Measurements from ENCODE around the gene HSD17B14.
"Not testable (repeated sequence)": the region's sequence is repeated elsewhere in the genome, so short reads cannot be mapped to it uniquely, and the experiment has no call there.

Gene HSD17B14

GRCh38 chr19:48836089-48837017 lies at the start of gene HSD17B14:
Gene HSD17B14, minus strand, starts transcription at chr19:48836491. Its CDS starts 80 bp downstream, at chr19:48836411.
- Histone ChIP-seq H3K4me3 (peak within 1 kb of the TSS; percentile 68), H3K27ac (peak within 1 kb of the TSS; percentile 85 to 88)
- DNase-seq (ENCODE audit: low spot score), result no peak
- no peak for TF ChIP-seq CTCF (IDR thresholded peaks at IDR 0.05)

- Histone ChIP-seq H3K4me3 (no peak overlapping the region), H3K27ac (no peak overlapping the region)
- TF ChIP-seq CTCF (IDR thresholded peaks at IDR 0.05), result no peak
- no peak for DNase-seq (ENCODE audit: low spot score)
Measured at GRCh38 chr19:48883726-48884125, 47.4 kb upstream of the HSD17B14 start.

DNA sequence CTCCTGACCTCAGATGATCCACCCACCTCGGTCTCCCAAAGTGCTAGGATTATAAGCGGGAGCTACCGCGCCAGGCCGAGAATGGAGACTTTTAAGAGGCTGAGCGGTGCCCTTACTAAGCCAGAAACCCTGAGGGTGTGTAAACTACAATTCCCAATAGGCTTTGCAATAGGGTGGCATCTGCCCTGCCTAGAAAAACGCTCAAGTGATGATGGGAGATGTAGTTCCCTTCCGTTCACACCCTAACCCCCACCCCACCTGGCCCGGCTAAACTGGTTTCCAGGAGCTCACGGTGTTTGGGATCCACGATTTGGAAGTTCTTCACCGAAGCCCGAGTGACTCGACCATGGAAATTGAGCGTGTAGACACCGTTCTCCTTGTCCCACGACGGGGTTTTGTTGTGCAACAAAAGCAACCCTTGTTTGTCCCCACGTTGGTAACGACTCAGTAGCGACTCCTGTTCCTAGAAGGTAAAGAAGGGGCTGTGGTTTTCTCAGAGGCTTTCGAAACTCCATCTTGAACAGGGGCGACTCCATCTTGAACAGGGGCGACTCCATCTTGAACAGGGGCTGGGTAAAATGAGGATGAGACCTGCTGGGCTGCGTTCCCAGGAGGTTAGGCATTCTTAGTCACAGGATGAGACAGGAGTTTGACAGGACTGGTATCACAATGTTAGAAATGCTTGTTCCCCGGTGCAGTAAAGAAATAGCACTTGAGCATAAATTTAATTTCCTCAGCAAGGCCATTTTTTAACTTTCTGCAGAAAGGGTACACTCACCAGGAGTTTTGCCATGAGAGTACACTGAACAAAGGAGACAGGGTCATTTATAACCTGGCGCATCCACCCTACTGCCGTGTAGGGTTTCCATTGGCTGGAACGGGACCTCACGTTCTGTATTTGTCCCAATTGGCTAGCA lies 45.7 kb upstream of the HSD17B14 start:
- DNase-seq (ENCODE audit: low spot score), result no peak
- no peak for TF ChIP-seq CTCF (IDR thresholded peaks at IDR 0.05)
- H3K27ac ChIP-seq, result peak overlapping the region; percentile 45 to 72
- H3K4me3 ChIP-seq, result no peak overlapping the region

- DNase-seq (ENCODE audit: low spot score), result not testable (repeated sequence)
- H3K27ac ChIP-seq, result peak overlapping the region; percentile 82 to 99
Measured at GRCh38 chr19:48879696-48880095, 43.4 kb upstream of the HSD17B14 start.

DNA sequence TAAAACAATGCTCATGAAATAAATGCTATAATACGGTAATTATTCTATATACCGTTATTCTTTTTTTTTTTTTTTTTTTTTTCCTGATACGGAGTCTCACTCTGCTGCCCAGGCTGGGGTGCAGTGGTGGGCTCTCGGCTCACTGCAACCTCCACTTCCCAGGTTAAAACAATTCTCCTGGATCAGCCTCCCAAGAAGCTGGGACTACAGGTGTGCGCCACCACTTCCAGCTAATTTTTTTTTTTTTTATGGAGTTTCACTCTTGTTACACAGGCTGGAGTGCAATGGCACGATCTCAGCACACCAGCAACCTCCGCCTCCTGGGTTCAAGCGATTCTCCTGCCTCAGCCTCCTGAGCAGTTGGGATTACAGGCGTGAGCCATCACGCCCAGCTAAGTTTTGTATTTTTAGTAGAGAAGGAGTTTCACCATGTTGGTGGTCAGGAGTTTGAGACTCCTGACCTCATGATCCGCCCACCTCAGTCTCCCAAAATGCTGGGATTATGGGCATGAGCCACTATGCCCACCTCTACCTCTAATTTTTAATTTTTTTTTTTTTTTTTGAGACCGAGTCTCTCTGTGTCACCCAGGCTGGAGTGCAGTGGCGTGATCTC lies 42.8 kb upstream of the HSD17B14 start:
- TF ChIP-seq CTCF (IDR thresholded peaks at IDR 0.05), result no peak
- H3K4me3 ChIP-seq, result peak overlapping the region; percentile 13
- DNase-seq (ENCODE audit: low spot score), result peak; percentile 65
- peak overlapping the region; percentile 82 to 99 for H3K27ac ChIP-seq

More at GRCh38 chr19:48879696-48880095, 43.4 kb upstream of the HSD17B14 start:
- H3K4me3 ChIP-seq, result not testable (repeated sequence)

- DNase-seq (ENCODE audit: low spot score), result peak; percentile 91
- Histone ChIP-seq H3K4me3 (peak overlapping the region; percentile 13), H3K27ac (peak overlapping the region; percentile 82 to 99)
- no peak for TF ChIP-seq CTCF (IDR thresholded peaks at IDR 0.05)
Measured at GRCh38 chr19:48878196-48879024, 42.1 kb upstream of the HSD17B14 start.
